HEK293 (cell line): ENCODE results near the gene TMTC1.

Experiments used
- CTCF ChIA-PET: fragments of 350-600 bp; formaldehyde crosslinking; extraction: SDS; loops from one replicate; lab custom pipeline; 2021; ENCODE audit warnings: antibody characterized with exemption; lab: Yijun Ruan, JAX
- POLR2A ChIA-PET: fragments of 300-600 bp; formaldehyde crosslinking; extraction: SDS; loops from one replicate; lab custom pipeline; 2020; ENCODE audit warnings: antibody characterized with exemption, inconsistent platforms; lab: Yijun Ruan, JAX
- H3K27ac ChIP-seq: fragments of 200-500 bp; sonication (Bioruptor generic); 2 replicates; pipeline ENCODE4 v1.5.1; 2014; ENCODE audit warnings: low read depth, low read length, control low read depth, inconsistent platforms; ENCODE audit errors: extremely low read depth
- H3K36me3 ChIP-seq, 2 experiments: fragments of 200-500 bp in 1 of 2; sonication (Bioruptor generic) in 1 of 2; 1 replicate in 1 of 2; 2 replicates in 1 of 2; pipeline ENCODE4 v1.5.1; 2014 to 2017; ENCODE audit warnings: inconsistent platforms in 2 of 2, low read length in 2 of 2; ENCODE audit not compliant: control insufficient read depth in 2 of 2, insufficient read depth in 1 of 2
- H3K4me1 ChIP-seq: fragments of 200-500 bp; sonication (Bioruptor generic); 2 replicates; pipeline ENCODE4 v1.5.1; 2014; ENCODE audit warnings: mild to moderate bottlenecking, low read length, inconsistent platforms; ENCODE audit not compliant: control insufficient read depth, insufficient read depth
- H3K4me3 ChIP-seq: 2 replicates; pipeline ENCODE4 v1.5.1; 2011; ENCODE audit warnings: low read depth, mild to moderate bottlenecking, control low read depth, low read length, moderate library complexity
- H3K9me3 ChIP-seq: fragments of 200-500 bp; sonication (Bioruptor generic); 2 replicates; pipeline ENCODE4 v1.5.1; 2014; ENCODE audit warnings: low read depth, low read length, inconsistent platforms; ENCODE audit not compliant: control insufficient read depth, insufficient read depth
- BCL6B ChIP-seq: fragments of 450-650 bp; formaldehyde crosslinking; IDR thresholded peaks from 2 replicates; pipeline ENCODE4 v1.5.1; 2017; ENCODE audit warnings: missing biosample characterization, missing genetic modification characterization
- PRDM6 ChIP-seq: fragments of 450-650 bp; formaldehyde crosslinking; IDR thresholded peaks from 2 replicates; pipeline ENCODE4 v1.5.1; 2017; ENCODE audit warnings: missing biosample characterization, missing genetic modification characterization
- YY2 ChIP-seq: fragments of 450-650 bp; formaldehyde crosslinking; IDR thresholded peaks from 2 replicates; pipeline ENCODE4 v1.5.1; 2016; ENCODE audit warnings: missing biosample characterization, missing genetic modification characterization
- ZBTB10 ChIP-seq: fragments of 450-650 bp; formaldehyde crosslinking; IDR thresholded peaks from 2 replicates; pipeline ENCODE4 v1.5.1; 2016; ENCODE audit warnings: missing biosample characterization, missing genetic modification characterization
- ZFP37 ChIP-seq: fragments of 450-650 bp; formaldehyde crosslinking; IDR thresholded peaks from 2 replicates; pipeline ENCODE4 v1.5.1; 2016; ENCODE audit warnings: missing biosample characterization, missing genetic modification characterization
- ZNF175 ChIP-seq: fragments of 450-650 bp; formaldehyde crosslinking; IDR thresholded peaks from 2 replicates; pipeline ENCODE4 v1.5.1; 2016; ENCODE audit warnings: missing biosample characterization, missing genetic modification characterization
- ZNF23 ChIP-seq: fragments of 450-650 bp; formaldehyde crosslinking; IDR thresholded peaks from 2 replicates; pipeline ENCODE4 v1.5.1; 2016; ENCODE audit warnings: missing biosample characterization, missing genetic modification characterization, borderline replicate concordance
- ZNF48 ChIP-seq: fragments of 450-650 bp; formaldehyde crosslinking; IDR thresholded peaks from 2 replicates; pipeline ENCODE4 v1.5.1; 2016; ENCODE audit warnings: missing biosample characterization, missing genetic modification characterization
- ZNF521 ChIP-seq: fragments of 450-650 bp; formaldehyde crosslinking; IDR thresholded peaks from 2 replicates; pipeline ENCODE4 v1.5.1; 2017; ENCODE audit warnings: missing biosample characterization, mild to moderate bottlenecking, missing genetic modification characterization
- ZNF529 ChIP-seq: fragments of 450-650 bp; formaldehyde crosslinking; IDR thresholded peaks from 2 replicates; pipeline ENCODE4 v1.5.1; 2017; ENCODE audit warnings: missing genetic modification characterization, missing biosample characterization; ENCODE audit not compliant: insufficient replicate concordance
- ZNF530 ChIP-seq: fragments of 450-650 bp; formaldehyde crosslinking; IDR thresholded peaks from 2 replicates; pipeline ENCODE4 v1.5.1; 2016; ENCODE audit warnings: low read depth, missing biosample characterization, missing genetic modification characterization
- ZNF701 ChIP-seq: fragments of 450-650 bp; formaldehyde crosslinking; IDR thresholded peaks from 2 replicates; pipeline ENCODE4 v1.5.1; 2016; ENCODE audit warnings: missing biosample characterization, missing genetic modification characterization
- ZNF791 ChIP-seq: fragments of 450-650 bp; formaldehyde crosslinking; IDR thresholded peaks from 2 replicates; pipeline ENCODE4 v1.5.1; 2016; ENCODE audit warnings: missing biosample characterization, missing genetic modification characterization
- ZNF830 ChIP-seq: fragments of 450-650 bp; IDR thresholded peaks from 2 replicates; pipeline ENCODE4 v1.5.0; 2018; ENCODE audit warnings: missing biosample characterization, missing genetic modification characterization, low read depth, mild to moderate bottlenecking, moderate library complexity
- ZNF843 ChIP-seq: fragments of 450-650 bp; formaldehyde crosslinking; IDR thresholded peaks from 2 replicates; pipeline ENCODE4 v1.5.1; 2016; ENCODE audit warnings: missing biosample characterization, missing genetic modification characterization
- ZSCAN23 ChIP-seq: fragments of 450-650 bp; formaldehyde crosslinking; IDR thresholded peaks from 2 replicates; pipeline ENCODE4 v1.5.1; 2016; ENCODE audit warnings: missing biosample characterization, missing genetic modification characterization
- ZXDB ChIP-seq: fragments of 450-650 bp; formaldehyde crosslinking; IDR thresholded peaks from 2 replicates; pipeline ENCODE4 v1.5.1; 2016; ENCODE audit warnings: missing biosample characterization, missing genetic modification characterization
- TF ChIP-seq, protein P1 (sequence below): fragments of 450-650 bp; formaldehyde crosslinking; IDR thresholded peaks from 2 replicates; pipeline ENCODE4 v1.5.1; 2016; ENCODE audit warnings: missing biosample characterization, missing genetic modification characterization, borderline replicate concordance
- TF ChIP-seq, protein P2 (sequence below): fragments of 450-650 bp; formaldehyde crosslinking; IDR thresholded peaks from 2 replicates; pipeline ENCODE4 v1.5.1; 2016; ENCODE audit warnings: missing biosample characterization, missing genetic modification characterization
- TF ChIP-seq, protein P3 (sequence below): fragments of 450-650 bp; formaldehyde crosslinking; IDR thresholded peaks from 2 replicates; pipeline ENCODE4 v1.5.1; 2016; ENCODE audit warnings: missing biosample characterization, missing genetic modification characterization, borderline replicate concordance

TMTC1 gene

GRCh38 chr12:29591140-29592020 lies 192.4 kb downstream of the TMTC1 start:
- Histone ChIP-seq H3K4me3 (no peak overlapping the region), H3K9me3 (no peaks in the 10 kb centered on the region), H3K36me3 (no peaks in the 10 kb centered on the region), H3K27ac (no peak overlapping the region), H3K4me1 (no peaks in the 10 kb centered on the region)
- POLR2A ChIA-PET: no interaction called here
- TF ChIP-seq ZNF175 (tag by site-specific recombination) (no peak), ZNF791 (tag by site-specific recombination) (no peak), ZBTB10 (no peak), ZNF830 (tag by site-specific recombination) (no peak)
- CTCF ChIA-PET: interaction anchor here (0.9 kb wide), 1 partner anchor 9 kb away, joined by 4 read pairs; no protein-coding TSS in a partner anchor

- Histone ChIP-seq H3K4me1 (no peaks in the 10 kb centered on the region), H3K36me3 (no peaks in the 10 kb centered on the region), H3K4me3 (no peak overlapping the region), H3K27ac (no peak overlapping the region), H3K9me3 (no peaks in the 10 kb centered on the region)
- POLR2A ChIA-PET: no interaction called here
- CTCF ChIA-PET: interaction anchor here (0.6 to 1.1 kb wide), 2 partner anchors 23 to 36 kb away, joined by 3 to 4 read pairs; no protein-coding TSS in a partner anchor
- TF ChIP-seq, protein P1, sequence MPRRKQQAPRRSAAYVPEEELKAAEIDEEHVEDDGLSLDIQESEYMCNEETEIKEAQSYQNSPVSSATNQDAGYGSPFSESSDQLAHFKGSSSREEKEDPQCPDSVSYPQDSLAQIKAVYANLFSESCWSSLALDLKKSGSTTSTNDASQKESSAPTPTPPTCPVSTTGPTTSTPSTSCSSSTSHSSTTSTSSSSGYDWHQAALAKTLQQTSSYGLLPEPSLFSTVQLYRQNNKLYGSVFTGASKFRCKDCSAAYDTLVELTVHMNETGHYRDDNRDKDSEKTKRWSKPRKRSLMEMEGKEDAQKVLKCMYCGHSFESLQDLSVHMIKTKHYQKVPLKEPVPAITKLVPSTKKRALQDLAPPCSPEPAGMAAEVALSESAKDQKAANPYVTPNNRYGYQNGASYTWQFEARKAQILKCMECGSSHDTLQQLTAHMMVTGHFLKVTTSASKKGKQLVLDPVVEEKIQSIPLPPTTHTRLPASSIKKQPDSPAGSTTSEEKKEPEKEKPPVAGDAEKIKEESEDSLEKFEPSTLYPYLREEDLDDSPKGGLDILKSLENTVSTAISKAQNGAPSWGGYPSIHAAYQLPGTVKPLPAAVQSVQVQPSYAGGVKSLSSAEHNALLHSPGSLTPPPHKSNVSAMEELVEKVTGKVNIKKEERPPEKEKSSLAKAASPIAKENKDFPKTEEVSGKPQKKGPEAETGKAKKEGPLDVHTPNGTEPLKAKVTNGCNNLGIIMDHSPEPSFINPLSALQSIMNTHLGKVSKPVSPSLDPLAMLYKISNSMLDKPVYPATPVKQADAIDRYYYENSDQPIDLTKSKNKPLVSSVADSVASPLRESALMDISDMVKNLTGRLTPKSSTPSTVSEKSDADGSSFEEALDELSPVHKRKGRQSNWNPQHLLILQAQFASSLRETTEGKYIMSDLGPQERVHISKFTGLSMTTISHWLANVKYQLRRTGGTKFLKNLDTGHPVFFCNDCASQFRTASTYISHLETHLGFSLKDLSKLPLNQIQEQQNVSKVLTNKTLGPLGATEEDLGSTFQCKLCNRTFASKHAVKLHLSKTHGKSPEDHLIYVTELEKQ (tag by site-specific recombination): no peak
- TF ChIP-seq, protein P2, sequence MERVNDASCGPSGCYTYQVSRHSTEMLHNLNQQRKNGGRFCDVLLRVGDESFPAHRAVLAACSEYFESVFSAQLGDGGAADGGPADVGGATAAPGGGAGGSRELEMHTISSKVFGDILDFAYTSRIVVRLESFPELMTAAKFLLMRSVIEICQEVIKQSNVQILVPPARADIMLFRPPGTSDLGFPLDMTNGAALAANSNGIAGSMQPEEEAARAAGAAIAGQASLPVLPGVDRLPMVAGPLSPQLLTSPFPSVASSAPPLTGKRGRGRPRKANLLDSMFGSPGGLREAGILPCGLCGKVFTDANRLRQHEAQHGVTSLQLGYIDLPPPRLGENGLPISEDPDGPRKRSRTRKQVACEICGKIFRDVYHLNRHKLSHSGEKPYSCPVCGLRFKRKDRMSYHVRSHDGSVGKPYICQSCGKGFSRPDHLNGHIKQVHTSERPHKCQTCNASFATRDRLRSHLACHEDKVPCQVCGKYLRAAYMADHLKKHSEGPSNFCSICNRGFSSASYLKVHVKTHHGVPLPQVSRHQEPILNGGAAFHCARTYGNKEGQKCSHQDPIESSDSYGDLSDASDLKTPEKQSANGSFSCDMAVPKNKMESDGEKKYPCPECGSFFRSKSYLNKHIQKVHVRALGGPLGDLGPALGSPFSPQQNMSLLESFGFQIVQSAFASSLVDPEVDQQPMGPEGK (tag by site-specific recombination): no peak
- TF ChIP-seq ZXDB: no peak
- no peak for TF ChIP-seq ZNF521 (tag by site-specific recombination)
- no peak for TF ChIP-seq ZNF23 (tag by site-specific recombination)
- no peak for TF ChIP-seq BCL6B (tag by site-specific recombination)
- no peak for TF ChIP-seq ZSCAN23
- no peak for TF ChIP-seq ZFP37 (tag by site-specific recombination)
- no peak for TF ChIP-seq ZNF701 (tag by site-specific recombination)
- no peak for TF ChIP-seq YY2 (tag by site-specific recombination)
- TF ChIP-seq ZNF529 (tag by site-specific recombination): no peak
- TF ChIP-seq, protein P3, sequence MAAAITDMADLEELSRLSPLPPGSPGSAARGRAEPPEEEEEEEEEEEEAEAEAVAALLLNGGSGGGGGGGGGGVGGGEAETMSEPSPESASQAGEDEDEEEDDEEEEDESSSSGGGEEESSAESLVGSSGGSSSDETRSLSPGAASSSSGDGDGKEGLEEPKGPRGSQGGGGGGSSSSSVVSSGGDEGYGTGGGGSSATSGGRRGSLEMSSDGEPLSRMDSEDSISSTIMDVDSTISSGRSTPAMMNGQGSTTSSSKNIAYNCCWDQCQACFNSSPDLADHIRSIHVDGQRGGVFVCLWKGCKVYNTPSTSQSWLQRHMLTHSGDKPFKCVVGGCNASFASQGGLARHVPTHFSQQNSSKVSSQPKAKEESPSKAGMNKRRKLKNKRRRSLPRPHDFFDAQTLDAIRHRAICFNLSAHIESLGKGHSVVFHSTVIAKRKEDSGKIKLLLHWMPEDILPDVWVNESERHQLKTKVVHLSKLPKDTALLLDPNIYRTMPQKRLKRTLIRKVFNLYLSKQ (tag by site-specific recombination): no peak
- no peak for TF ChIP-seq ZNF530
- no peak for TF ChIP-seq ZNF843 (tag by site-specific recombination)
- no peak for TF ChIP-seq ZNF48
- TF ChIP-seq PRDM6 (tag by site-specific recombination): no peak
Measured at GRCh38 chr12:29589851-29590250, 193.9 kb downstream of the TMTC1 start.
